A549 (cell line): ENCODE results near the gene RNASEH1.

Experiments
- POLR2A ChIP-seq: IDR thresholded peaks from 2 replicates; pipeline ENCODE4 v1.6.1; 2012; ENCODE audit warnings: mild to moderate bottlenecking, low read length
- TF ChIP-seq, protein P1 (sequence below): fragments of >200 bp; sonication (Bioruptor Twin); formaldehyde crosslinking; IDR thresholded peaks from 3 replicates; pipeline ENCODE4 v1.5.1; 2016
- TF ChIP-seq, protein P2 (sequence below): fragments of 450-650 bp; IDR thresholded peaks from 2 replicates; pipeline ENCODE4 v1.6.1; 2014; ENCODE audit warnings: antibody characterized with exemption

GRCh38 chr2:3603536-3604206 lies 45.5 kb upstream of the RNASEH1 start:
- no peak for TF ChIP-seq POLR2A
- TF ChIP-seq, protein P1, sequence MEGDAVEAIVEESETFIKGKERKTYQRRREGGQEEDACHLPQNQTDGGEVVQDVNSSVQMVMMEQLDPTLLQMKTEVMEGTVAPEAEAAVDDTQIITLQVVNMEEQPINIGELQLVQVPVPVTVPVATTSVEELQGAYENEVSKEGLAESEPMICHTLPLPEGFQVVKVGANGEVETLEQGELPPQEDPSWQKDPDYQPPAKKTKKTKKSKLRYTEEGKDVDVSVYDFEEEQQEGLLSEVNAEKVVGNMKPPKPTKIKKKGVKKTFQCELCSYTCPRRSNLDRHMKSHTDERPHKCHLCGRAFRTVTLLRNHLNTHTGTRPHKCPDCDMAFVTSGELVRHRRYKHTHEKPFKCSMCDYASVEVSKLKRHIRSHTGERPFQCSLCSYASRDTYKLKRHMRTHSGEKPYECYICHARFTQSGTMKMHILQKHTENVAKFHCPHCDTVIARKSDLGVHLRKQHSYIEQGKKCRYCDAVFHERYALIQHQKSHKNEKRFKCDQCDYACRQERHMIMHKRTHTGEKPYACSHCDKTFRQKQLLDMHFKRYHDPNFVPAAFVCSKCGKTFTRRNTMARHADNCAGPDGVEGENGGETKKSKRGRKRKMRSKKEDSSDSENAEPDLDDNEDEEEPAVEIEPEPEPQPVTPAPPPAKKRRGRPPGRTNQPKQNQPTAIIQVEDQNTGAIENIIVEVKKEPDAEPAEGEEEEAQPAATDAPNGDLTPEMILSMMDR = no peak
- TF ChIP-seq, protein P2, sequence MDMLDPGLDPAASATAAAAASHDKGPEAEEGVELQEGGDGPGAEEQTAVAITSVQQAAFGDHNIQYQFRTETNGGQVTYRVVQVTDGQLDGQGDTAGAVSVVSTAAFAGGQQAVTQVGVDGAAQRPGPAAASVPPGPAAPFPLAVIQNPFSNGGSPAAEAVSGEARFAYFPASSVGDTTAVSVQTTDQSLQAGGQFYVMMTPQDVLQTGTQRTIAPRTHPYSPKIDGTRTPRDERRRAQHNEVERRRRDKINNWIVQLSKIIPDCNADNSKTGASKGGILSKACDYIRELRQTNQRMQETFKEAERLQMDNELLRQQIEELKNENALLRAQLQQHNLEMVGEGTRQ = no peak
